Upper lobe of right lung (tissue), 1 donor: ENCODE measurements around the gene CEP76. TPM values are rescaled to one million over a fixed set of nuclear protein-coding genes. Genes with fewer than 3 reads are reported as not detected.
"Not testable (repeated sequence)": the region's sequence is repeated elsewhere in the genome, so short reads cannot be mapped to it uniquely, and the experiment has no call there.

Source experiments
- ATAC-seq: fragments of 200-7000 bp; cut with Tn5 transposase; one replicate; pipeline ENCODE4 v1.9.1; 2020; ENCODE audit warnings: mild to moderate bottlenecking, moderate library complexity
- DNase-seq: peaks from one replicate; pipeline ENCODE4 v3.0.0-alpha.2; 2020
- H3K27ac ChIP-seq: fragments of 200-600 bp; one replicate; pipeline ENCODE4 v1.8.0; 2022
- H3K27me3 ChIP-seq: fragments of 200-600 bp; one replicate; pipeline ENCODE4 v1.8.0; 2022; ENCODE audit warnings: mild to moderate bottlenecking
- H3K36me3 ChIP-seq: fragments of 200-600 bp; one replicate; pipeline ENCODE4 v1.8.0; 2022
- H3K4me1 ChIP-seq: fragments of 200-600 bp; one replicate; pipeline ENCODE4 v1.8.0; 2022
- H3K4me3 ChIP-seq: fragments of 200-600 bp; one replicate; pipeline ENCODE4 v1.8.0; 2022; ENCODE audit warnings: mild to moderate bottlenecking
- H3K9me3 ChIP-seq: fragments of 200-600 bp; one replicate; pipeline ENCODE4 v1.8.0; 2022
- CTCF ChIP-seq: fragments of 200-600 bp; IDR thresholded peaks from one replicate; pipeline ENCODE4 v1.8.0; 2022; ENCODE audit warnings: antibody characterized with exemption
- intact Hi-C: fragments of 100-400 bp; cut with DNase I; formaldehyde crosslinking; loops from one replicate; pipeline ENCODE4 v1.11.0; 2022
- total RNA-seq: library from RNA; stranded (reverse); fragmentation: NEBNext Ultra II Directional; extraction: Animal tissue kit (Norgen Biotek cat#: 25700); gene quantifications from one replicate; pipeline ENCODE4 v1.2.1, GENCODE V29; 2021
- donor health status: DM: no; HTN: yes; CAD: no; lungs with severe emphysema.

The CEP76 gene
- total RNA-seq, 1 donor from 2014 or later, result 5.6 TPM

- DNase-seq, result no peak
- no peak for ATAC-seq
- Histone ChIP-seq H3K4me1 (no peaks in the 10 kb centered on the region), H3K4me3 (no peak overlapping the region), H3K9me3 (no peaks in the 10 kb centered on the region), H3K36me3 (no peaks in the 10 kb centered on the region), H3K27me3 (no peaks in the 10 kb centered on the region), H3K27ac (no peak overlapping the region)
- intact Hi-C loops, result no loop called here
- TF ChIP-seq CTCF, result no peak
These were observed 72.4 kb downstream of the CEP76 start for GRCh38 chr18:12630136-12630535.

- intact Hi-C loops, result no loop called here
- ATAC-seq, result no peak
- H3K4me1 ChIP-seq, result no peaks in the 10 kb centered on the region
These were observed 73.5 kb downstream of the CEP76 start for GRCh38 chr18:12628706-12629702.

GRCh38 chr18:12627199-12627598 is 75.3 kb downstream of the CEP76 start:
- DNase-seq, H3K36me3 ChIP-seq, intact Hi-C loops, H3K9me3 ChIP-seq, ATAC-seq, H3K27me3 ChIP-seq, H3K4me1 ChIP-seq, H3K27ac ChIP-seq, H3K4me3 ChIP-seq: not testable (repeated sequence)

More at GRCh38 chr18:12628706-12629702, 73.5 kb downstream of the CEP76 start:
- no peaks in the 10 kb centered on the region for H3K9me3 ChIP-seq
- TF ChIP-seq CTCF, result no peak
- H3K27ac ChIP-seq, result no peak overlapping the region
- no peaks in the 10 kb centered on the region for H3K36me3 ChIP-seq
- no peaks in the 10 kb centered on the region for H3K27me3 ChIP-seq
- no peak for DNase-seq
- H3K4me3 ChIP-seq, result no peak overlapping the region

GRCh38 chr18:12625241-12625640 is 77.3 kb downstream of the CEP76 start:
- DNase-seq, result no peak
- ATAC-seq, result no peak
- no peaks in the 10 kb centered on the region for H3K36me3 ChIP-seq
- H3K4me3 ChIP-seq, result no peak overlapping the region
- no peak for TF ChIP-seq CTCF
- no peaks in the 10 kb centered on the region for H3K27me3 ChIP-seq
- no peaks in the 10 kb centered on the region for H3K4me1 ChIP-seq
- intact Hi-C loops, result no loop called here
- H3K27ac ChIP-seq, result no peak overlapping the region
- H3K9me3 ChIP-seq, result no peaks in the 10 kb centered on the region

Other genes with a start within 250 kb of the CEP76 start
- gene SPIRE1, start 44.6 kb downstream of the CEP76 start, total RNA-seq, result 48.2 TPM
- 60.5 TPM for gene PSMG2, start 319 bp upstream of the CEP76 start, total RNA-seq
- 53.9 TPM for gene PTPN2, start 181.5 kb upstream of the CEP76 start, total RNA-seq
- gene SEH1L, start 245.3 kb upstream of the CEP76 start, total RNA-seq, result 41.5 TPM